Eye (tissue), 1 donor: ENCODE measurements around the gene SHISA9.

Source experiments
- DNase-seq: peaks from one replicate; pipeline ENCODE4 v3.0.0-alpha.2; 2015

The SHISA9 gene

DNA sequence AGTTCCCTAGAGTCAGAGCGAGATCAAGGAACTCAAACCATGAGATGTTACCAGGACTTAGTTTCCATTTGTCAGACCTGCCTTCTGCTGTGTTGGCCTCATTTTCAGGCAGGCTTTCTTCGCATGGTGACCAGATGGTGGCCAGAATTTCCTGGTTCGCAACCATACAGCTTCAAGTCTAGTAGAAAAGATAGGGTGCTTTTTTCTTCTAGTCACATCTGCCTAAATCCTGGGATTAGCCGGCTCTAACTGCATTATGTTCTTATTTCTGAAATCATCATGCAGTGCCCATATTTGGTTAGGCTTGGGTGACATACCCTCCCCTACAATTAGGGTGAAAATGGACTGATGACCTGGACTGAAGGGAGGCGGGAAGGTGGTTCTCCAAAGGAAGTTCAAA lies 131.5 kb downstream of the SHISA9 start:
- no peak for DNase-seq

DNA sequence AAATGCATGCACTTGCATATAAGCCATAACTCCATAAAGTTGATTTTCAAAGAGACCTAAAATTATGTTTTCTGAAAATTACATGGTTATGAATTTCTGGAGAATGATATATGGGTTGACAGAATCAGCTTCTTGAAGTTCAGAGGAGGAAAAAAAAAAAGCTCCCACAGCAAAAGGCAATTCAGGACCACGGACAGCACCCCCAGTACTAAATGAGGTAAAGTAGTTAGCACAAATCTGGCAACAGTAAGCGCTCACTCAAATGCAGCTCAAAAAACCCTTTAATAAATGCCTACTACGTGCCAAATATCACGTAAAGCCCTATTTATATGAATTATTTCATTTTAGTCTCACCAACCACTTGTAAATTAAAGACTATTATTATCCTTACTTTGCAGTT lies 135.2 kb downstream of the SHISA9 start:
- DNase-seq = peak; percentile 89

DNA sequence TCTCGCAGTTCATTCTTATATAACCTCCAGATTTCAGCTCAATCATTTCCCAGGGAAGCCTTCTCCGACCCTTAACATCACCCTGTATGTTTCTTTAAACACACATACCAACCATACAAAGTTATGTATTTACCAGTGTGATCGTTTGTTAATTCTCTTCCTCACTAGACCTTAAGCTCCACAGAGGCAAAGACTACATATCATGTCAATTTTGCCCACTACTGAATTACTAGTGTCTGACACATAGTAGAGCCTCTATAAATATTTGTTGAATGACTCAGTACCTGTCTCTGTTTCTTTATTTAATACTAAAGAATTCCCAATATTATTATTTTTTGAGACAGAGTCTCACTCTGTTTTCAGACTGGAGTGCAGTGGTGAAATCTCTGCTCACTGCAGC lies 137.2 kb downstream of the SHISA9 start:
- DNase-seq = no peak

DNA sequence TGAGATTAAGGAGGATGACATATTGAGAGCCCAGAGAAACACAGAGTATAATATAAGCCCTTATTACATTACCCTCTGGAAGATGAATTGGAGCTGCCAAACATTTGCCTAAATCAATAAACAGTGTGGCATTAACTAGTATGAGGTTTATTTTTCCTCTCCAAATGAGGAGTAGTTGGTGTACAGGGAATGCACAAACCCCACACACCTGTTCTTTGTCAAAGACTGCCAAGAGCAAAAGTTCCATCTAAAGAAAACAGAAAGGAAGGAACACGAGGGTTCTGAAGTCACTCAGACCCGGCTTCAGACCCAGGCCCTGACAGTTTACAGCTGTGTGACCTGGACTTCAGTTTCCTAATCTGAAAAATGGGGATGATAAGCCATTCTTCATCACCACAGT lies 138.1 kb downstream of the SHISA9 start:
- DNase-seq = no peak

DNA sequence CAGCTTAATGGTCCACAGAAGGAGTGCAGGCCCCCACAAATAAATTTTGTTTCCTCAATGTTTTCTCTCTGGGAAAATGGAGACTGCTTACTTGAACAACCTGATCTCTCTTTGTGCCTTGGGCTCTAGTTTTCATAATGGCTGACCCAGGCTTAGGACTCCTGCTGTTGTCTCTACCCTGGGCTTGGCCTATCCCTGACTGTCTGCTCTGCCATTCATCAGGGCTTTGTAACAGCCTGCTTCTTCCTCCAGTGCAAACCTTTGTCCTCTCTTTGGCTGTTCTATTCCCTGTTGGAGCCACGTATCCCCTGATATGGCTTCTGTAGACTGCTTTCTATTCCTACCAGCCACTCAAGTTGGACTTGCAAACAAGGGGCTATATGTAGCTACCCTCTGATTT lies 139.8 kb downstream of the SHISA9 start:
- no peak for DNase-seq

DNA sequence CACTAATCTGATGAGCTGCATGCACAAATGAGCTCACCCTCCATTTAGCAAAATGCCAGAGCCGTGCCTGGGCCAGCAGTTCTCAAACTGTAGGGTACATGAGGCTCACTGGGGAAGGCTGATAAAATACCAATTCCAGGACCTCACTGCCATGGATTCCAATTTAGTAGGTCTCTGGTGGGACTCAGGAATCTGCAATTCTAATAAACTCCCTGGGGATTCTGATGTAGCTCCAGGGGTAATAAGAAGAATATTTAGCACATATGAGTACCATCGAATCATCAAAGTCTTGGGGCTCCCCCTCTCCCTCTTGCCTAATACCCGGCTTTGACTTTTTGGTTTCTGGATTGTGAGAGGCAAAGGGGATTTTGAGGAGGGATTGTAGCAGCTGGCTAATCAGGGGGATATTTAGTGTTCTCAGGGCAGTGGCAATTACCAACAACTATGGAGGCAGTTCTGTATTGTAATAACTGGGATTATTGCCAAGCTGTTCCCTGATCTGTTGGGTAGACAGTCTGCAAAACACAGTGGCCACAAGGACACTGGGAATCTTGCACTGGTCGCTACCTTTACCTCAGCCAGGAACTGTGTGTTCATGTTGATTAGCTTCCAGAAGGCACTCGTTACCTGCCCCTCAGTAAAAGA lies 140.4 kb downstream of the SHISA9 start:
- DNase-seq = no peak

DNA sequence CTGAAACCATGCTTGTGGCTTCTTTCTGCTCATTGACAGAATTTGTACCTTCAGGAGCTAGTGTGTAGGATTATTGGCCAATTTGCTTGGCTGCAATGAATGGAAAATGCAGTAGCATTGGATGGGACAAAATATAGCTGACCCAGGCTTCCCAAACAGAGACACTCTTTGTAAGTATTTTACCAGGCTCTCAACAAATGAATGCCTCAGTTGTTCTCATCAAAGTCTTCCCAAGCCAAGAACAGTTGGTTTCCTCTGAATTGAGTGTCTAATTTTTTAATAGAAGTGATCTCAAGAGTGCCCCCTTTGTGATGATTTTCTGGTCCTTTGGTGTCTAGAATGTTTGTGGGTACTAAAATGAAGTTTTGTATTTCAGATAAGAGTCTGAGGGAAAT lies 140.9 kb downstream of the SHISA9 start:
- no peak for DNase-seq

DNA sequence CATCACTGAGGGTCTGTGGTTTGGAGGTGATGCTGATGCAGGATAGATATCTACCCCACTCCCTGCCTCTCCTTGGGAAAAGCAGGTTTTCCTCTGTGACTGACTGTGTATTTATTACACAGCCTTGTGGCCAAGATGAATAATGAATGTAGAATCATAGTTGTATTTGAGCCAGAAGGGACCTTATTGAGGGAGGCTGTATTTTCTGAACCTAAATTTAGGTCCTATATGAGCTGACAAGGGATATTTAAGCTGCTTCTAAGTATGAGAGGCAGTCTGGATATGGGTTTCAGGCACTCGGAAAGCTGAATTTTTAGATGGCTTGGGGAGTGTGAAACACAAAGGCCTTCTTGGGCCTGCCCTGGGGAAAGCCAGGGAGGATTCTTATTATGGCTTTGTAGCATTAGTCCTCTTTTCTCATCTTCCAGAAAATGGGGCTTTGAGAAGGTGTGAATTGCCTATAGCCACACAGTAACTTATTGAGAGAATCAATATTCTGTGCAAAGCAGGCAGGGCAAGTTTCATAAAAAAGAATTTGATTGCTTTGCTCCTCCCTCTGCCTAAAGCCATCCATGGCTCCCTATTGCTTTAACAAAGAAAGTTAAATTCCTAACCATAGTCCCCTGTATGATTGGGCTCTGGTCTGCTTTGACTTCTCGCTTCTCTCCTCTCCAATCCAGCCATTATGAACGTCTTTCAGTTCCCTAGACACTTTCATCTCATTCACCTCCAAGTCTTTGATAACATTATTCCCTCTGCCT lies 144.8 kb downstream of the SHISA9 start:
- no peak for DNase-seq

DNA sequence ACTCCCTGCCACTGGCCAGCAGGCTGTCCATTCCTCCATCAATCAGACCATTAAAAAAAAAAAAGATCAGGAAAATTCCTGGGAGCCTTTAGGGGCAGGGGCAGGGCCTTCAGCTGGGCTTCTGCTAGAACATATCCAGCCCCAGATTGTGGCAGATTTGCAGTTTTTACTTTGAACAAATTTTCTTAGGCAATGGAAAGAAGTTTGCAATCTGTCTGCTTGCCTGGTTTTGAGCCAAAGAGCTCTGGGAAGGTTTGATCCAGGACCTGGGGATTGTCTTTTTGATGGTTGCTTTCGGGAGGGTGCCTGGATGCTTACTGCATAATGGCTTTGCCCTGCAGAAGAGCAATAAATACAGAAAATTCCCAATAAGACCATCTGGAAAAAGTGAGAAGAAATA lies 145.9 kb downstream of the SHISA9 start:
- DNase-seq = no peak

DNA sequence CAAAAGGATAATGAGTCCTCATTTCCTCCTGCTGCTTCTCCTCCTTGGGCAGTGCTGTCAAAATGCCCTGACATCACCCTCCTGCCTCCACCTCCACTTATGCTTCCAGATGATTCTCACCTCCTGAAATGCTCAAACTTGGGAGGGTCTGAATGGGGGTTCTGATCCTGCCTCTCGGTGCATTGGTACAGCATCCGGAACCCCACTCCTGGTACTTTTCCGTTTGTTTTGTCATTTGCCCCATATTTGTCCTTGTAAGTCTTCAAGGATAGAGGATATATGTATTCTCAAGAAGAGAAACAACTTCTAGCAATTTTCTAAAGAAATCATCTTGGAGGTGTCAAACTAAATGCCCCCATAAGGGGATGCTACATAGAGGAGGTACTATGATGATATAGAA lies 148.3 kb downstream of the SHISA9 start:
- DNase-seq = no peak

DNA sequence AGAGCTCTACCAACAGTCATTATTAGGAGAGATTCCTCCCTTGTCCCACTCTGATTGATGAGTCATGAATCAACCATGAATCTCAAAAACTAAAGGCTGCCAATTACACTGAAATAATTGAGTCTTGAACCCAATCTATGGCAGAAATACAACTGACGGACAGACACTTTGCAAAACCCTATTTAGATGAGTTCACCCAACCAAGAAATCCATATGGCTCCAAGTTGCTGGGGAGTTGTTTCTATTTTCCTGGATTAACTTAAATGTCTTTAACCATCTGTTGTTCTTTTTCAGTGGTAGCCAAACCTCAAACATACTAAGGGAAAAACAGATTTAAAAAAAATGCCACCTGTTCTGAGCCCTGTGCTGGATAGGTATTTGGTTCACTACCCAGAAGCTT lies 151.0 kb downstream of the SHISA9 start:
- no peak for DNase-seq

DNA sequence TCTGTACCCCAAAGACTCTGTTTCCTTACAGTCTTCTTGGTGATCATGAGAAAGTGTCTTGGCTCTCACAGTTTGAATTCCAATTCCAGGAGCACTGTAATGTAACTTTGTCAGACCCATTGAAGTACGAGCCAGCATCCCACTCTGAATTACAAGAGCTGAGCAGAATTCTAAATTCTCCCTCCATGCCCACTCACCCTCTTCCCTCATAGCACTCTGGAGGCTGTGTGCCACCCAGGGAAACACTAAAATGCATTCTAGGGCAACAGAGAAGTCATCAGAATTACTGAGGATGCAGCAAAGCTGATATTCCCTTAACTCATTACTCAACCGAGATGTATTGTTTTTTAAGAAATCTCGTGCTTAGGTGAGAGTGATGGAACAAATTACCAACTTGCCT lies 154.1 kb downstream of the SHISA9 start:
- DNase-seq = no peak

DNA sequence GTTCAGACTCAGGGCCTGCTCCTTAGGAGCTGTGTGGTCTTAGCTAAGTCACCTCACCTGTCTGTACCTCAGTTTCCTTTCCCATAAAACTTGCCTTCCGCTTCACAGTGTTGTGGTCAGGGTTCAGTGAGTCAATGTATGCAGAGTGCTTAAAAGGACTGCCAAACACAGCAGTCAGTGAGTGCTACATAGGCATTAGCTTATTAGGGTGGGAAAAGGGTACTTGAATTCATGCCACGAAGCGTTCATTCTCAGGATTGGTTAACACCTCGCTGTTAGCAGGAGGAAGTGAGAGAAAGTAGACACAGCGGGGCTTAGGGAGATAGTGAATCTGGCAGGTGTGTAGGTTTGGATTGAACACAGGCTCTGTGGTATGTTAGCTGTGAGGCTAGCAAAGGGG lies 155.2 kb downstream of the SHISA9 start:
- DNase-seq = no peak

DNA sequence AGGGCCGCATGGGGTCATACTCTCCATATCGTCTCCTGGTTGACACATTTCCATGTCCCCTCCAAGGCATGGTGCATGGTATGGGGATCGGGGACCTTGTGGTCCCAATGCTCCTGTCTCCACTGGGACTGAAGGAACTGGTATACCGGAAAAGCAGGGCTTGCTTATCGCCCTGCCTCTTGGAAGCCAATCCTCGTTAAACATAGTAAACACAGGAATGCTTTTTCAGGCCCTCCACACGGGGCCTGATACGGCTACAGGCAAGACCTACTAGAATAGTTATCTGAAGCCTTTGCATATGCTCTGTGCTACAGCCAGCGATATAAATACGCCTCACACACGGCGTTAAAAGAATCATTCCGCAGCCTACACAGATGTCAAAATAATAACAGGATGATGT lies 159.5 kb downstream of the SHISA9 start:
- DNase-seq = no peak

DNA sequence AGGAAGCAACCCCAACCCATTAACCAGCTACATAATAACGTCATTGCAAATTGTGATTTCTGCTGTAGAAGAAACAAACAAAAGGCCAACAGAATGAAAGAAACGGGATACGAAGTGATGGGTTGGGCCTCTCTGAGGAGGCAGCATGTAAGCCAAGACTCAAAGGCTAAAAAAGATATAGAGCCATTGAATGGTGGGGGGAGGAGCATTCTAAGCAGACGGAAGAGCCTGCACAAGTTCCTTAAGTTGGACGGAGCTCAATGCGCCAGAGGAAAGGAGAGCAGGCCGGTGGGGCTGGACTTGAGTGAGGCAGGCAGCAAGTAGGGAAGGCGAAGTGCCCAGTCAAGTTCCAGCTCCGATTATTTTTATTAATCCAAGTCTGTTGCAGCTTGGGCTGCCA lies 160.3 kb downstream of the SHISA9 start:
- DNase-seq = no peak

DNA sequence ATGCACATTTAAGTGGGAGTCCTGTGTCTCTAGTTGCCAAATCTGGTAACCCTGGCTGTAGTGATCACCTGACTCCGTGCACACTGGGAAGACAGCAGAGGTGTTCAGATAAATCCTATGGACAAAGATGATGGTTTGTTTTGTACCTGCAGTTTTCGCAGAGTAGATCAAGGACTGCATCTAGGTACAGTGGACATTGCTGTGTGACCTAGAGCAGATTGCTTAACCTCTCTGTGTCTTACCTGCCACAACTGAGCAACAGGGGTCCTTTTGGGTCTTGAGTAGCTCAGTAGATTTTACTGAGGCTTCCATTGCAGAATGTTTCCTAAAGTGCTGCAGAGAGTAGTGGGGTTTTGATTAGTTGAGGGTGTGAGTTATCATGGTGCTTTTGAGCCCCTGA lies 160.8 kb downstream of the SHISA9 start:
- no peak for DNase-seq

DNA sequence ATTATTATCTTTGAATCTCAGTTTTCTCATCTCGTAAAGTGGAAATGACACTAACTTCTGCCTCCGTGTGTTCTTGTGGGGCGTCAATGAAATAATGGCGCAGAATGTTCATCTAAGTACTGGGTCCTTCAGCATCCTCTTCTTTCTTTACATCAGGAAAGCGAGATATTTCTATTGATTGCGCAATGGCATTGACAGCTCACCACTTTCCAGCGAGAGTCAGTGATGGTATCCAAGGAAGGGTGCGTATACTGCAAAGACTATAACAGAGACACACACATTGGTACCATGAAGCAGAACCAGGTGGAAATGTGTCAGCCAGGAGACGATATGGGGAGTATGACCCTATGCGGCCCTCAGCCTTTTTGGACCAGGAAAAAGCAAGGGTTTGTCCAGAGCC lies 162.1 kb downstream of the SHISA9 start:
- no peak for DNase-seq

DNA sequence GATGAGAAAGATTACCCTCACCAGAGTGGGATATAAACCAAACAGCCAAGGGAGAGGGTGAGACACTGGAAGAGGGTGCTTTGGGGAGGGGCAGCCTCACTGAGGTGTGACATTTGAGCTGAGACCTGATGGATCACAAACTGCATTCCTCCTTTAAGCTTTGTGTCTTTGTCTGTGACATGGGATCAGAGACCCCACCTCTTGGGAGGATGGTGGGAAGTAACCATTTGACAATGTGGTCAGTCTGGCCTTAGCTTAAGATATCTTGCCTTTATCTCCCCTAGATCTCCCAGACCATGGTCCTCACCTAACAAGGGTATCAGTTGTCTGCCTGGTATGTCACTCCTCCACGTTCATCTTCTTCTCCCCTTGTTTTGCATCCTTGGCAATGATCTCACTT lies 163.4 kb downstream of the SHISA9 start:
- DNase-seq = no peak

DNA sequence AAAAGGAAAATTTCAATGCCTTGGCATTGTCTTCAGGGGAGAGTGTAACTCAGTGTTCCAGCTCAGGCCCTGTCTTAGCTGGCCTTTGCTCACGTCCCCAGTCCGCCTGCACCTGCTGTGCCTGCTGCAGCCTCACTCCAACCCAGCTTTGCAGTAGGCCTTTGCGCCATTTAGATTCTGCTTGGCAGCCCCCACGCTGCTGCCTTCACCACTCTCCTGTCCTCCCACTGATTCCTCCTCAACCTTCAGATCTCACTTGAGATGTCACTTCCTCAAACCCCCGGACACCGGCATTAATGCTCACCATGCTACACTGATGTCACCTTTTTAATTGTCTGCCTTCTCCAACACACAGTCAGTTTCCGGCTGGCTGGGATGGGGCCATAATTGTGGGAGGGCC lies 166.2 kb downstream of the SHISA9 start:
- no peak for DNase-seq

DNA sequence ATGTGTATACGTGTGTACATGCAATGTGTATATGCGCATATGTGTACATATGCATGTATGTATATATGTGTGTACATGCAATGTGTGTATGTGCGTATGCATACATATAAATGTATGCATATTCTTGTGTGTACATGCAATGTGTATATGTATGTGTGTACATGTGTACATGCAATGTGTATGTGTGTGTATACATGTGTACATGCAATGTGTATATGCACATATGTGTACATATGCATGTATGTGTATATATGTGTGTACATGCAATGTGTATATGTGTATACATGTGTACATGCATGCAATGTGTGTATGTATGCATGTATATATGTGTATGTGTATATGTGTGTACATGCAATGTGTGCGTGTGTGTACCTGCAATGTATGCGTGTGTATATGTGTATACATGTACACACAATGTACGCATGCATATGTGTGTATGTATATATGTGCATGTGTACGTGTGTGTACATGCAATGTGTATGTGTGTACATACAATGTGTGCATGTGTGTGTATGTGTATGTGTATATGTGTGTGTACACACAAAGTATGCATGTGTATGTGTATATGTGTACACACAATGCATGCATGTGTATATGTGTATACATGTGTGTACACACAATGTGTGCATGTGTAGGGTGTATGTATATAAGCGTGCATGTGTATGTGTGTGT lies 167.7 kb downstream of the SHISA9 start:
- no peak for DNase-seq

DNA sequence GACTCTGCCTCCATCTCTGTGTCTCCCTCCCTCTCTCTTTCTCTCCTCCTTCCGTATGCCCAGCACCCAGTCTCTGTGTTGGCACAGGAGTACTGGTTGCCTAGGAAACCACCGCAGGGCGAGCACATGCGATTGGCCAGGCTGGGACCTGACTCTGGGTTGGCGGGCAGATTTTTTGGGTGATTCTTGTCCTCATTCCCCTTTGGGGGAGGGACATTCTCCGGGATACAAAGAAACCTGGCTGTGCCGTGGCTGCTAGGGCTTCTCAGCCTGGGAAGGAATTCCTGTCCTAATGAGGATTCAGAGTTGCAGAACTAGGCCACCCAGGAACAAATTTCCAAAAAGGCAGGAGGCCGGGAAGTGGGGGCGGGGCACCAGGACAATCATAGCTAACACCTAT lies 168.9 kb downstream of the SHISA9 start:
- peak; percentile 58 for DNase-seq

DNA sequence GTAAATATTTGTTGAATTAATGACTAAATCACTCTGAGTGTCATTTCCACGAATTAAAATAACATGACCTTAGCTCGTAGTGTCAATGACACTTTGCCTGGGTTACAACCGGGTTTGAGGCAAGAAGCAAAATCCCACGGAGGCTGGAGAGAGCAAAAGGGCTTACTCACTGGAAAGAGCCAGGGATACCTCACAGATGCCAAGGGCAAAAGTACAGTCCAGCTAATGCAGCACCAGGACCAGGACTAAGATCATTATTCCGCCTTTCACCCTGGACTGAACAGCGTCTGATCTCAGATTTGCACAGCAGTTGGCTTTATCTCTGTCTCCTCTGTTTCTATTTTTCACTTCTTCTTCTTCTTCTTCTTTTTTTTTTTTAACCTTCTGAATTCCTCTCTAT lies 175.5 kb downstream of the SHISA9 start:
- DNase-seq = no peak

DNA sequence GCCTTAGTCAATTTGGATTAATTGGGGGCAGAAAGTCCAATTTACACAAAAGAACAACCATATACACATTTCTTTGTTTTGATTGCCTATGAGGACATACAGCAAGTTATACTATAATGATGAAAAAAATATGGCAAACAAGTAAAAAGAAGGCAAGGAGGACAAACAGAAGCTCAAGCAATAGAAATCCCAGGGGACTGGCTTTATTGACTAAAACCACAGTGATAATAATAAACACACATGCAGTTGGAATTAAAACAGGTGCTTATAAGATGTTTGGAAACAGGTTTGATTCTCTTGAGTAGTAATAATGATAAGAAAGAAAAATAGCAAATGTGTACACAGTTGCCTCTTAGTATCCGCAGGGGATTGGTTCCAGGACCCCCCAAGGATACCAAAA lies 176.4 kb downstream of the SHISA9 start:
- no peak for DNase-seq

DNA sequence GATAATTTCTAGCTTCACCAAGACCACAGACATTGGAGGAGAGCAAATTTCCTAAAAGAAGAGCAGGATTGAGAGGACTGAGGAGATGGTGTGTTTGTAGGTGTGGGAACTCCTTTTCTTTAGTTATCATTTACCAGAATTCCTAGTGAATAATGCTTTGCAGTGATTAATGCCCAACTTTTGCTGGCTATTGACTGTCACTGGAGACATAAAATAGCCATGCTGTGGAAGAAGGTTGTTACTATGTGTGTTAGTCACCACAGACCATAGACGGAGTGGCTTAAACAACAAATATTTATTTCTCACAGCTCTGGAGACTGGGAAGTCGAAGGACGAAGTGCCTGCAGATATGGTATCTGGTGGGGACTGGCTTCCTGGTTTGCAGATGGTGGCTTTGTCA lies 179.1 kb downstream of the SHISA9 start:
- DNase-seq = no peak
